Measurements from ENCODE around the gene POLN.

Gene POLN

DNA sequence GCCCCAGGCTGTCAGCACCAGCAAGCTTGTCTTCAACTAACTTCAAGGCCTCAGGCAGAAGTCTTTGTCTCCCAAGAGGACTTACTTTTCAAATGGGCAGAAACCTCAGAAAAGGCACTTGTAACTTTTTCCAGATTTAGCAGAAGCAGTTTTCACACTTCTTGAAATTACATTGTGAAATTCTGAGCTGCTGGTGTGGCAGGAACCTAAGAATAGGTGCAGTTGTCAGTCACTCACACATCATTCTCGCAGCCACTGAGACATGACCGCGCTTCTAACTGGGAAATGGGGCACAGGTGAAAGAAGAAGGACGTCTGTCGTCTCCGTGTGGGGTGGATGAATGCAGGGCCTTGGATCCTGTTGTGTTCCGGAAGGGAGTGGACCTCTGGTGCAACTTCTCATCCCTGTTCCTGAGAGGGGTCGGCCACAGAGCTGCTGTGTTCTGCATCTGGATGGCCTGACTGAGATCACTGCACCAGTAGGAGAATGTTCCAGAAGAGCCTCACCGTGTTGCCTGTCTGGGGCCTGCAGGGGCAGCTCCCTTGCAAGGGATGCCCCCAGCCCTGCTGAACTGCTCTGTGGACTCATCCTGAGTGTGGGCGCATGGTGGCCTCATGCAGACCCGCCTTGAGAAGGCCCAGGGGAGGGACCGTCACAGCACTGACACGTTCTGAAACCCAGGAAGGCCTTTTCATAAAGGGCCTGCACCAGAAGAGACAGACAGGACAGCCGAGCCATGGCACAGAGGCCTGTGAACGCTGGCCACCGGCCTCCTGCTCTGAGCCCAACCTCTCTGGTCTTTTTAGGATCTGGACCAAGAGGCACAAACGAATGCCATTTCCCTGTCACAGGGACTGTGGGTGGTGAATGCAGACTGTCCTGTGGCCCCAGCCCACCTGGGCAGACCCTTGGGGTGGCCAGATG is 164.1 kb downstream of the POLN start:
- no peak for DNase-seq (ENCODE audit: low read depth, low spot score)
- no peak overlapping the region for H3K9ac ChIP-seq (ENCODE audit: insufficient read length)
- H3K27ac ChIP-seq: no peak overlapping the region
- no peak overlapping the region for H3K4me3 ChIP-seq
- TF ChIP-seq POLR2AphosphoS5 (IDR thresholded peaks at IDR 0.05; ENCODE audit: borderline replicate concordance, low read depth, low read length) (no peak), FOXP2 (optimal IDR thresholded peaks at IDR 0.05; ENCODE audit: control extremely low read depth, extremely low read length, insufficient read depth) (no peak), EZH2 (IDR thresholded peaks at IDR 0.05) (no peak)
- H3K36me3 ChIP-seq (ENCODE audit: insufficient read depth, low read length): no peaks in the 10 kb centered on the region
- H3K9me3 ChIP-seq (ENCODE audit: low read depth, low read length): no peaks in the 10 kb centered on the region

DNA sequence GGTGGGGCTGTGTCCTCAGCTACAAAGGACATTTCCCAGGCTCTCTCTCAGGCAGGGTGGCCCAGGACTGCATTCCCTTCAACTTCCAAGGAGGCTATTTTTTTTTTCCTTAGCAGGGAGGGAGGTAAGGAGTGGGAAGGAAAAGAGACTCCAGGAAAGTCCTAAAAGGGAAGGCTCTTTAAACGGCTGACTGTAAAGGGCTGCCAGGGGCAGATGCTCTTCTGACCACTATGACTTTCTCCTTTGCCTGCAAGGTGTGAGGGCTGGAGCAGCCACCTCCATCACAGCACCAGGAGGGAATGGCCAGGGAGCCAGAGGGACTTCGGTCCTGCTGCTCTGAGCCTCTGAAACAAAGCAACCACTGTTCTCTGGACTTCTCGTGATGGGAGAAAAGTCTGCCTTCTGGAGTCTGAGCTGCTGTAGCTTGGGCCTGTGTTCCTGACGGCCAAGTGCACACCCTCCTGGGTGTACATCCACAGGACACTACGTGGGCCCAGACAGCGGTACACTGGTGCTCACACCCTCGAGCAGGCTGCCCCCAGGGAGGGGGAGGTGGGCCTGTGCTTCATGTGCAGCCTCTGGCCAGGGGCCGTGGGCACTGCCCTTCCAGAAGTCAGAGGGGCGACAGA is 164.9 kb downstream of the POLN start:
- Histone ChIP-seq H3K4me3 (no peak overlapping the region), H3K27ac (no peak overlapping the region), H3K9ac (ENCODE audit: insufficient read length) (no peak overlapping the region), H3K36me3 (ENCODE audit: insufficient read depth, low read length) (no peaks in the 10 kb centered on the region), H3K9me3 (ENCODE audit: low read depth, low read length) (no peaks in the 10 kb centered on the region)
- TF ChIP-seq POLR2AphosphoS5 (IDR thresholded peaks at IDR 0.05; ENCODE audit: borderline replicate concordance, low read depth, low read length) (no peak), EZH2 (IDR thresholded peaks at IDR 0.05) (no peak), FOXP2 (optimal IDR thresholded peaks at IDR 0.05; ENCODE audit: control extremely low read depth, extremely low read length, insufficient read depth) (no peak)
- no peak for DNase-seq (ENCODE audit: low read depth, low spot score)

DNA sequence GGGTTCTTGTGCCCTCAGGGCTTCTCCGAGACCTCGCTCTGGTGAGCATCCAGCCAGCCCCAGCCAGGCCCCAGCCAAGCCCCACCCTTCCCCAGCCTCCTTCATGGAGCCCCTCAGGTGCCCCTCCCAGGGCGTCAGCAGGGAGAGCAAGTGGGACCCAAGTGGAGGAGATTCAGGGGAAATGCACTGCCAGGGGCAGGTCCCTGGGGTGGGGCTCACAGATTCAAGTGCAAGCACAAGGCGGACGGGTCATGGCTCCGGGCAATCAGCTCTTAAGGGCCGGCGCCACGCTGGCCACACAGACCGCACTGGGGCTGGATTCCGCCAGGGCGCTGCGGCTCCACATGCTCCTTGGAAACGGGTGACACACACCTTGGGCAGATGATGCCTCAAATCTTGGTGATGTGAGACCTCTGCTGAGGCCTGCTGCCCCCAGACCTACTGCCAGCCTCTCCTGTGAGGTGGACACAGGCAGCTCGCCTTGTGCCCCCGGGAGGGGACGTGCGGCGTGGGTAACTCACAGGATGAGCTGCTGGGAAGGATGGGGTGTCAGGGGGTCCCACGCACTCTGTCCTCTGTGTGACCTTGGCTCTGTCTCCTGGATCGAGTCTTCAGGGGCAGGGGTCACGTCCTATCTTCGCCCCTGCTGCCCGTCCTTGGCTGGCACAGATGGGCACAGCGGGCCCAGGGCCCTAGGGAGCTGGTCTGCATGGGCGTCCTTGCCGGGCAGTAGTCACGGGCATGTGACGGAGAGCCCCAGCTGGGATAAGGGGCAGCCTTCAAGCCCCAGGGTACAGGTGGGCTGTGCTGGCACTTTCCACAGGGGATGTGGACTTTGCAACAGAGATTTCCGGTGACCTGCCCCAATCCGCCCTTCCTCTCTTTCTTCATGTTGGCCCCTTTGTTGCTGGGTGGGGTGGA is 165.7 kb downstream of the POLN start:
- H3K27ac ChIP-seq: no peak overlapping the region

DNA sequence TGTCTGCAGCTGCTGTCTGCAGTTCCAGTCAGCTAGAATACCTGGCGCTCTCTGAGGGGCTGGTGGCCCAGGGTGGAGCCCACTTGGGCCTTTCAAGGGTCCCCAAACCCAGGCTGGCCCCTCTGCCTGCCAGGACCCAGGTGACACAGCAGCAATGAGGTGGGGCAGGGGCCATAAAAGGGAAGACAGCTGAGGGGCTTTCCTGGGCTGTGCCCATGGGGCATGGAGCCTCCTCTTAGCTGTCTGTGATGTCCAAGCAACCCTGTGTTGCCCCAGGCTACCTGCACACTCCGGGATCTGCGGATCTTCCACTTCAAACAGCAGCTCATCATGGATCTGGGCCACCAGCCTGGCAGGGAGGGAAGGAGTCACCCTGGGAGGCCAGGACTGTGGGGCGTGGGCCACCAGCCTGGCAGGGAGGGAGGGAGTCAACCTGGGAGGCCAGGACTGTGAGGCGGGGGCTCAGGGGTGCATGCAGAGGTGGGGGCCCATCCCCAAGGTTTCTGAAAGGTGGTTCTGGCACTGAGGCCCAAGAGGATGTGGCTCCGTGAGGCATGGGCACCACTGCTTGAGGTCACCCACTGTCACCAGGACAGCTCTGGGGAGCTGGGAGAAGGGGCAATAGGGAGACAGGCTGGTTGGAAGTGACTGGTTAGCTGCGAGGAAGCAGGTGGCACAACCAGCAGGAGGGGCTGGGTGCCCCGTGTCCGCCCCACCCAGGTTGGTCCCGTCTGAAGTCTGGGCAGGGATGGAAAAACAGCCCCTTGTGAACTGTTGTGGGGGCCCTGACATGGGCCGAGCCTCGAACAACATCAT is 166.5 kb downstream of the POLN start:
- H3K9ac ChIP-seq (ENCODE audit: insufficient read length): no peak overlapping the region
- DNase-seq (ENCODE audit: low read depth, low spot score): no peak
- H3K27ac ChIP-seq: no peak overlapping the region
- no peak for TF ChIP-seq FOXP2 (optimal IDR thresholded peaks at IDR 0.05; ENCODE audit: control extremely low read depth, extremely low read length, insufficient read depth)
- no peak for TF ChIP-seq POLR2AphosphoS5 (IDR thresholded peaks at IDR 0.05; ENCODE audit: borderline replicate concordance, low read depth, low read length)
- TF ChIP-seq EZH2 (IDR thresholded peaks at IDR 0.05): no peak
- H3K9me3 ChIP-seq (ENCODE audit: low read depth, low read length): no peaks in the 10 kb centered on the region
- no peaks in the 10 kb centered on the region for H3K36me3 ChIP-seq (ENCODE audit: insufficient read depth, low read length)
- no peak overlapping the region for H3K4me3 ChIP-seq

More for the DNA sequence above, 165.7 kb downstream of the POLN start:
- Histone ChIP-seq H3K36me3 (ENCODE audit: insufficient read depth, low read length) (no peaks in the 10 kb centered on the region), H3K9me3 (ENCODE audit: low read depth, low read length) (no peaks in the 10 kb centered on the region), H3K4me3 (no peak overlapping the region), H3K9ac (ENCODE audit: insufficient read length) (no peak overlapping the region)
- DNase-seq (ENCODE audit: low read depth, low spot score): no peak
- TF ChIP-seq FOXP2 (optimal IDR thresholded peaks at IDR 0.05; ENCODE audit: control extremely low read depth, extremely low read length, insufficient read depth) (no peak), EZH2 (IDR thresholded peaks at IDR 0.05) (no peak), POLR2AphosphoS5 (IDR thresholded peaks at IDR 0.05; ENCODE audit: borderline replicate concordance, low read depth, low read length) (no peak)

DNA sequence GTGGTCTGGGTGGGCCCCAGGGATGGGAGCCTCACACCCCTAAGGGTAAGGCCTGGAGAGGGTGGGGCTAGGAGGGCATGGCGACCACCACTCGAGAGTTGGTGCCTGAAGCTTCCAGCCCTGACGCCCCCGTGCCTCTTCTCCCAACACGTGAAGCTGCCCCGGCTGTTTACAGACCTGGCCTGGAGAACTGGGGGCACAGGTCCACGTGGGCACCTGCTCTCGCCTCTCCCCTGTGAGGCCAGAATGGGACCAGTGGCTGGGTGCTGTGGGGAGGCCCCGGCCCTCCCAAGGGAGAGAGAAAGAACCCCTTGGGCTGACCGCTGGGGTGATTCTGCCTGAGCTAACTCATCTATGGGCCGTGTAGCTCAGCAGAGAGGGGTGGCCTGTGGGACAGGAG is 167.3 kb downstream of the POLN start:
- Histone ChIP-seq H3K36me3 (ENCODE audit: insufficient read depth, low read length) (no peaks in the 10 kb centered on the region), H3K9ac (ENCODE audit: insufficient read length) (no peak overlapping the region), H3K27ac (no peak overlapping the region), H3K4me3 (no peak overlapping the region), H3K9me3 (ENCODE audit: low read depth, low read length) (no peaks in the 10 kb centered on the region)
- TF ChIP-seq EZH2 (IDR thresholded peaks at IDR 0.05) (no peak), POLR2AphosphoS5 (IDR thresholded peaks at IDR 0.05; ENCODE audit: borderline replicate concordance, low read depth, low read length) (no peak), FOXP2 (optimal IDR thresholded peaks at IDR 0.05; ENCODE audit: control extremely low read depth, extremely low read length, insufficient read depth) (no peak)
- DNase-seq (ENCODE audit: low read depth, low spot score): no peak

DNA sequence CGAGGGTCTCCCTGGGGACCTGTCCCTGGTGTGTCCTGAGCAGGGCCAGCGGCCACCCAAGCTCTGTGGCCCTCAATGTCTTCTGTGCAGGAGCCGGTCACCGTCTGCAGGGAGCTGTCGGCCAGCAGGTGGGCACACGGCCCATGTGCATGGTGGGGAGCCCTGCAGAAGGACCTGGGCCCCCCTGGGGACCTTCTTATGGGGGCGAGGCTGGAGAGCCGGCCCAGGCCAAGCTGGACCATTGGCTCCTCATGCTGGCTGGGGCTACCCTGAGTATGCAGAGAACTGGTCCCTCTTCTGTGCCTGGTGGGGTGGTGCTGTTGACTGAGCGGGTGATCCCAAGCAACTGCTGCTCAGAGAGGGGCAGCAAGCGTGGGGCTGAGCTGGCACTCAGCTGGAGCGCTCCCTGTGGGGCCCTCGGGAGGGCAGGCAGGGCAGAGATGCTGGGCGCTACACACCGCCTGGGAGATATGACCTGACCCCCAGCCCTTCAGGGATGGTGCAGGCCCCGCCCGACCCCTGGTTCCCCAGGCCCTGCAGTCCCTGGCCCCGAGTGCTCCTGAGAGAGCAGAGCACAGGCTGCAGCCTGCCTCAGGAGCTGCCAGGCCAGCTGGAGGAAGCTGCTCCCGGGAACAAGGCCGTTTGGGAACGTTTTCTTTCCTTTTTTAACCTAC is 168.0 kb downstream of the POLN start:
- TF ChIP-seq POLR2AphosphoS5 (IDR thresholded peaks at IDR 0.05; ENCODE audit: borderline replicate concordance, low read depth, low read length) (no peak), FOXP2 (optimal IDR thresholded peaks at IDR 0.05; ENCODE audit: control extremely low read depth, extremely low read length, insufficient read depth) (no peak), EZH2 (IDR thresholded peaks at IDR 0.05) (no peak)
- no peak overlapping the region for H3K27ac ChIP-seq
- H3K9ac ChIP-seq (ENCODE audit: insufficient read length): no peak overlapping the region
- H3K4me3 ChIP-seq: no peak overlapping the region
- no peaks in the 10 kb centered on the region for H3K9me3 ChIP-seq (ENCODE audit: low read depth, low read length)
- no peak for DNase-seq (ENCODE audit: low read depth, low spot score)
- no peaks in the 10 kb centered on the region for H3K36me3 ChIP-seq (ENCODE audit: insufficient read depth, low read length)

All from SK-N-MC (cell line).